Endothelial cell of umbilical vein (primary cell): ENCODE measurements around the gene ZNF839. TPM values are rescaled to one million over a fixed set of nuclear protein-coding genes. Genes with fewer than 3 reads are reported as not detected.

Experiments used
- BruUV-seq: library from RNA; stranded (reverse); fragments of 400-500 nt; replicated peaks from 2 replicates; lab custom pipeline; 2021; lab: Mats Ljungman, UMichigan
- CTCF ChIA-PET: fragments of 300-600, 350-600 bp; sonication (Branson Sonifier 250); formaldehyde crosslinking; loops from one replicate; lab custom pipeline; 2021; ENCODE audit warnings: antibody characterized with exemption, inconsistent platforms; lab: Charles Lee
- POLR2A ChIA-PET: fragments of 300-600, 350-600 bp; sonication (Branson Sonifier 250); formaldehyde crosslinking; loops from one replicate; lab custom pipeline; 2021; ENCODE audit warnings: antibody characterized with exemption, inconsistent platforms; lab: Charles Lee
- DNase-seq: peaks from one replicate; pipeline ENCODE4 v3.0.0-alpha.2; 2011; ENCODE audit warnings: low read depth, low spot score
- FAIRE-seq: peaks from 2 replicates; lab custom pipeline; 2011; peaks lifted over from hg19 to GRCh38; lab: Jason Lieb, UNC
- H2AFZ ChIP-seq: 2 replicates; pipeline ENCODE4 v1.6.0; 2012; ENCODE audit warnings: low read depth, low read length, control low read depth, inconsistent platforms
- H3K27ac ChIP-seq: 2 replicates; pipeline ENCODE4 v1.5.1; 2011; ENCODE audit warnings: low read depth, mild to moderate bottlenecking, control low read depth, low read length, moderate library complexity; ENCODE audit not compliant: insufficient read depth
- H3K27me3 ChIP-seq, 2 experiments: 2 replicates each; pipeline versions ENCODE4 v1.6.0 to v1.6.1; 2011; ENCODE audit warnings: low read length in 2 of 2, mixed read lengths in 1 of 2; ENCODE audit not compliant: control insufficient read depth in 2 of 2, insufficient read depth in 2 of 2
- H3K36me3 ChIP-seq, 2 experiments: 2 replicates in 1 of 2; 3 replicates in 1 of 2; pipeline ENCODE4 v1.5.1; 2011; ENCODE audit warnings: low read length in 2 of 2, mild to moderate bottlenecking in 1 of 2, moderate library complexity in 1 of 2; ENCODE audit not compliant: control insufficient read depth in 2 of 2, insufficient read depth in 2 of 2; ENCODE audit errors: extremely low read depth in 1 of 2
- H3K4me1 ChIP-seq: 3 replicates; pipeline ENCODE4 v1.5.1; 2011; ENCODE audit warnings: mild to moderate bottlenecking, low read length; ENCODE audit not compliant: control insufficient read depth, insufficient read depth; ENCODE audit errors: extremely low read depth
- H3K4me2 ChIP-seq: 2 replicates; pipeline ENCODE4 v1.6.1; 2011; ENCODE audit warnings: low read length, control low read depth, mixed read lengths; ENCODE audit not compliant: insufficient read depth
- H3K4me3 ChIP-seq, 3 experiments: fragments of 200-600 bp in 1 of 3; sonication (generic), shearing (Covaris generic) in 1 of 3; replicated peaks in 1 of 3; 2 replicates each; pipeline ENCODE4 v1.5.1; 2011 to 2016; ENCODE audit warnings: control low read depth in 3 of 3, low read length in 3 of 3, mild to moderate bottlenecking in 2 of 3, inconsistent platforms in 1 of 3, low read depth in 1 of 3, moderate library complexity in 1 of 3; ENCODE audit not compliant: insufficient read depth in 1 of 3
- H3K79me2 ChIP-seq: 2 replicates; pipeline ENCODE4 v1.6.0; 2012; ENCODE audit warnings: low read length, inconsistent platforms; ENCODE audit not compliant: control insufficient read depth, insufficient read depth
- H3K9ac ChIP-seq: replicated peaks from 2 replicates; pipeline ENCODE3; 2011; ENCODE audit warnings: low read length, control low read depth; ENCODE audit not compliant: insufficient read depth; ENCODE audit errors: extremely low read depth
- H3K9me1 ChIP-seq: replicated peaks from 3 replicates; pipeline ENCODE4 v1.6.0; 2011; ENCODE audit warnings: mild to moderate bottlenecking, low read length; ENCODE audit not compliant: control insufficient read depth, insufficient read depth; ENCODE audit errors: extremely low read depth
- H3K9me3 ChIP-seq: replicated peaks from 2 replicates; pipeline ENCODE4 v1.5.1; 2012; ENCODE audit warnings: low read length, inconsistent platforms; ENCODE audit not compliant: control insufficient read depth, insufficient read depth
- H4K20me1 ChIP-seq: replicated peaks from 2 replicates; pipeline ENCODE3; 2011; ENCODE audit warnings: mild to moderate bottlenecking, low read length; ENCODE audit not compliant: control insufficient read depth, insufficient read depth; ENCODE audit errors: extremely low read depth
- EZH2 ChIP-seq: IDR thresholded peaks from 2 replicates; pipeline ENCODE4 v1.6.1; 2012; ENCODE audit warnings: borderline replicate concordance, low read depth, mild to moderate bottlenecking, moderate library complexity, low read length, inconsistent platforms; ENCODE audit not compliant: severe bottlenecking
- FOS ChIP-seq: IDR thresholded peaks from 2 replicates; pipeline ENCODE4 v1.6.1; 2011; ENCODE audit warnings: mild to moderate bottlenecking, low read length, moderate library complexity, borderline replicate concordance; ENCODE audit not compliant: insufficient read depth
- GATA2 ChIP-seq: IDR thresholded peaks from 2 replicates; pipeline ENCODE4 v1.7.0; 2011; ENCODE audit warnings: low read depth, mild to moderate bottlenecking, moderate library complexity, mixed read lengths, low read length; ENCODE audit not compliant: insufficient read length, insufficient read depth
- JUN ChIP-seq: IDR thresholded peaks from 2 replicates; pipeline ENCODE4 v1.6.1; 2011; ENCODE audit warnings: borderline replicate concordance, low read depth; ENCODE audit not compliant: insufficient read length, insufficient read depth
- MYC ChIP-seq: IDR thresholded peaks from one replicate; pipeline ENCODE4 v1.6.1; 2011; ENCODE audit warnings: mild to moderate bottlenecking, low read depth, low read length
- POLR2A ChIP-seq: IDR thresholded peaks from 2 replicates; pipeline ENCODE4 v1.6.1; 2012; ENCODE audit warnings: low read depth, mild to moderate bottlenecking, control low read depth, low read length
- POLR2AphosphoS5 ChIP-seq: IDR thresholded peaks from 2 replicates; pipeline ENCODE4 v1.6.1; 2012; ENCODE audit warnings: low read depth, mild to moderate bottlenecking, control low read depth, low read length, moderate library complexity; ENCODE audit not compliant: insufficient read depth
- dilution Hi-C: fragments of 300-500 bp; cut with MboI; formaldehyde crosslinking; loops from one replicate; pipeline ENCODE4 v1.15.0; 2019; ENCODE audit warnings: low sequenced_read_pairs; ENCODE audit not compliant: extremely low pct_ligation_motif_present
- intact Hi-C: fragments of 100-400 bp; cut with micrococcal nuclease; formaldehyde crosslinking; loops from one replicate; pipeline ENCODE4 v1.10.0; 2022
- polyA plus RNA-seq, 4 experiments: library from polyadenylated mRNA; depleted of rRNA in 3 of 4; stranded (reverse) in 3 of 4; unstranded in 1 of 4; fragments of >200 nt; gene quantifications; 2 replicates each; pipeline versions ENCODE4 v1.2.1 to v1.2.3, GENCODE V29; 2011 to 2012; ENCODE audit warnings: missing spikeins in 1 of 4
- total RNA-seq: library from RNA; stranded (reverse); gene quantifications from 2 replicates; pipeline ENCODE4 v1.2.3, GENCODE V29; 2021
- TF ChIP-seq, protein P1 (sequence below): IDR thresholded peaks from 2 replicates; pipeline ENCODE4 v1.6.1; 2011; ENCODE audit not compliant: insufficient read depth, insufficient read length
- TF ChIP-seq, protein P2 (sequence below), 2 donors: IDR thresholded peaks; 1 replicate in 1 of 2; 2 replicates in 1 of 2; pipeline ENCODE4 v1.5.1; 2011; ENCODE audit warnings: low read length in 2 of 2, mild to moderate bottlenecking in 2 of 2, moderate library complexity in 2 of 2, control low read depth in 1 of 2, inconsistent platforms in 1 of 2, low read depth in 1 of 2; ENCODE audit not compliant: insufficient read depth in 1 of 2; ENCODE audit errors: extremely low read depth in 1 of 2

The ZNF839 gene
- total and polyA plus RNA-seq, 2 donors (not counting 3 experiments of a cell fraction or from before 2014, with no cell fraction given): 9.8 to 12.5 TPM

DNA sequence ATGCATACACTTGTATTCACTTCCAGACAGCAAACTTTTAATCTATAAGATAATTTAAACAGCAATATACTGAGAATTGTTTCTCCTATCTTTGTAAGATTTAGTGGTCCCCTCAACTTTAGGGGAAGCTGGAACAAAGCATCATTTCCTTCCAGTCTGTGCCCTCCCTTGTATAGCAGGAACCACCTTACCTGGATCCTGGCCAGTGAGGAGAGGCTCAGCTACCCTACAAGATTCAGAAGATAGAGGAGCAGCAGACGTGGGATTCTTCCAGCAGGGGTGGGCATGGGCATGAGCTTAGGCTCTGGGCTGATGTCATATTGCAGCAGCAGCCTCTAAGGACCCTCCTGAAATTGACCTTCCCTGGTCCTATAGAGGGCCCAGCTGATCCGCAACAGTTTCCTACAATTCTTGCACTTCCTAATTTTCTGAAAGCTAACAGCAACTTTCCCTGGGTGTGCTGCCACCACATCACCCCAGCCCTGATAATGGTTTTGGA lies 35.9 kb upstream of the ZNF839 start:
- H3K4me2 ChIP-seq: no peak overlapping the region
- no peaks in the 10 kb centered on the region for H3K9me1 ChIP-seq
- no peaks in the 10 kb centered on the region for H3K9me3 ChIP-seq
- H4K20me1 ChIP-seq: no peaks in the 10 kb centered on the region
- CTCF ChIA-PET: interaction anchor here (0.8 to 1.1 kb wide), 3 partner anchors 10 to 31 kb away, joined by 3 to 6 read pairs (median 4); no protein-coding TSS in a partner anchor
- H3K36me3 ChIP-seq: no peaks in the 10 kb centered on the region
- no peak overlapping the region for H2AFZ ChIP-seq
- H3K79me2 ChIP-seq: no peaks in the 10 kb centered on the region
- POLR2A ChIA-PET: interaction anchor here (0.6 kb wide), 1 partner anchor 16 kb away, joined by 4 read pairs; no protein-coding TSS in a partner anchor
- dilution Hi-C loops: no loop called here
- H3K4me3 ChIP-seq: no peak overlapping the region
- DNase-seq (peak; percentile 16), FAIRE-seq (no peak)
- no peaks in the 10 kb centered on the region for H3K27me3 ChIP-seq
- TF ChIP-seq JUN (no peak), FOS (no peak), POLR2A (no peak), POLR2AphosphoS5 (no peak), GATA2 (no peak)
- TF ChIP-seq, protein P1, sequence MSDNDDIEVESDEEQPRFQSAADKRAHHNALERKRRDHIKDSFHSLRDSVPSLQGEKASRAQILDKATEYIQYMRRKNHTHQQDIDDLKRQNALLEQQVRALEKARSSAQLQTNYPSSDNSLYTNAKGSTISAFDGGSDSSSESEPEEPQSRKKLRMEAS: no peak
- BruUV-seq: no TSS peak
- H3K27ac ChIP-seq: no peak overlapping the region
- H3K9ac ChIP-seq: no peak overlapping the region
- no peaks in the 10 kb centered on the region for H3K4me1 ChIP-seq
- intact Hi-C loops: no loop called here

DNA sequence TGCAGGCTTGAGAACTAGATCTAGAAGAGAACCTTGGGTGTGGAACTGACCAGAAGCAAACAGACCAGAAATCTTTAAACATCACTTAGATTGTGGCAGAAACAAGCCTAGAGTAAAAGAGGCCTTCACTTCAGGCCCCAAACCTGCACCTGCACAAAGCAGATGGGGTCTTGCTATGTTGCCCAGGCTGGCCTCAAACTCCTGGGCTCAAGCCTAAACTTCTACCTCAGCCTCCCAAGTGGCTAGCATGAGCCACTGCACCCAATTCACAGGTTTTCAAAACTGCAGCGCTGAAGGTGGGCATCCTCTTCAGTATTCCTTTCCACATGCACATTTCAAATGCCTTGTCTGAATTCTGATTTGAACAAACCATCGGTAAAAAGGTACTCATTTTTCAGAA lies 34.4 kb upstream of the ZNF839 start:
- no peaks in the 10 kb centered on the region for H4K20me1 ChIP-seq
- intact Hi-C loops: no loop called here
- dilution Hi-C loops: no loop called here
- no peaks in the 10 kb centered on the region for H3K36me3 ChIP-seq
- no peaks in the 10 kb centered on the region for H3K9me1 ChIP-seq
- ChIA-PET POLR2A (no interaction called here), CTCF (no interaction called here)
- no peak overlapping the region for H2AFZ ChIP-seq
- H3K4me3 ChIP-seq: no peak overlapping the region
- no peaks in the 10 kb centered on the region for H3K79me2 ChIP-seq
- H3K4me2 ChIP-seq: no peak overlapping the region
- no peak overlapping the region for H3K9ac ChIP-seq
- no peak overlapping the region for H3K27ac ChIP-seq
- BruUV-seq: no TSS peak
- H3K27me3 ChIP-seq: no peaks in the 10 kb centered on the region
- no peak for DNase-seq
- no peaks in the 10 kb centered on the region for H3K9me3 ChIP-seq
- FAIRE-seq: no peak
- TF ChIP-seq, protein P1: no peak
- TF ChIP-seq POLR2A (no peak), GATA2 (no peak), JUN (no peak), POLR2AphosphoS5 (no peak), MYC (no peak), FOS (no peak), EZH2 (no peak)
- TF ChIP-seq, protein P2, sequence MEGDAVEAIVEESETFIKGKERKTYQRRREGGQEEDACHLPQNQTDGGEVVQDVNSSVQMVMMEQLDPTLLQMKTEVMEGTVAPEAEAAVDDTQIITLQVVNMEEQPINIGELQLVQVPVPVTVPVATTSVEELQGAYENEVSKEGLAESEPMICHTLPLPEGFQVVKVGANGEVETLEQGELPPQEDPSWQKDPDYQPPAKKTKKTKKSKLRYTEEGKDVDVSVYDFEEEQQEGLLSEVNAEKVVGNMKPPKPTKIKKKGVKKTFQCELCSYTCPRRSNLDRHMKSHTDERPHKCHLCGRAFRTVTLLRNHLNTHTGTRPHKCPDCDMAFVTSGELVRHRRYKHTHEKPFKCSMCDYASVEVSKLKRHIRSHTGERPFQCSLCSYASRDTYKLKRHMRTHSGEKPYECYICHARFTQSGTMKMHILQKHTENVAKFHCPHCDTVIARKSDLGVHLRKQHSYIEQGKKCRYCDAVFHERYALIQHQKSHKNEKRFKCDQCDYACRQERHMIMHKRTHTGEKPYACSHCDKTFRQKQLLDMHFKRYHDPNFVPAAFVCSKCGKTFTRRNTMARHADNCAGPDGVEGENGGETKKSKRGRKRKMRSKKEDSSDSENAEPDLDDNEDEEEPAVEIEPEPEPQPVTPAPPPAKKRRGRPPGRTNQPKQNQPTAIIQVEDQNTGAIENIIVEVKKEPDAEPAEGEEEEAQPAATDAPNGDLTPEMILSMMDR (IDR thresholded peaks at IDR 0.05; ENCODE audit: extremely low read depth in 1 of 2, insufficient read depth in 1 of 2, low read depth in 1 of 2, low read length in 2 of 2): no peak
- H3K4me1 ChIP-seq: no peaks in the 10 kb centered on the region
